Measurements from ENCODE around the gene MAGEB17. TPM values are rescaled to one million over a fixed set of nuclear protein-coding genes. Genes with fewer than 3 reads are reported as not detected.

MAGEB17 gene
- total RNA-seq, 4 donors from 2014 or later: 0.50 to 2.1 (median 1.3) TPM

DNA sequence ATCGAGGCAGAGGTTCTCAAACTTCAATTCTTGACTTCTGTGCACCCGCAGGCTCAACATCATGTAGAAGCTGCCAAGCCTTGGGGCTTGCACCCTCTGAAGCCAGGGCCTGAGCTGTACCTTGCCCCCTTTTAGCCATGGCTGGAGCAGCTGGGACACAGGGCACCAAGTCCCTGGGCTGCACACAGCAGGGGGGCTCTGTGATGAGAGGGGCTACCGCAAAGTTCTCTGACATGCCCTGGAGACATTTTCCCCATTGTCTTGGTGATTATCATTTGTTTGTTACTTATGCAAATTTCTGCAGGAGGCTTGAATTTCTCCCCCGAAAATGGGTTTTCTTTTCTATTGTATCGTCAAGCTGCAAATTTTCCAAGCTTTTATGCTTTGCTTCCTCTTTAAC is 4.9 kb upstream of the MAGEB17 start:
- 68% methylated on average over 4 of the region's 5 CpGs for WGBS
- H3K4me3 ChIP-seq: no peak overlapping the region
- no peak for DNase-seq (ENCODE audit: extremely low spot score)
- TF ChIP-seq, protein P1, sequence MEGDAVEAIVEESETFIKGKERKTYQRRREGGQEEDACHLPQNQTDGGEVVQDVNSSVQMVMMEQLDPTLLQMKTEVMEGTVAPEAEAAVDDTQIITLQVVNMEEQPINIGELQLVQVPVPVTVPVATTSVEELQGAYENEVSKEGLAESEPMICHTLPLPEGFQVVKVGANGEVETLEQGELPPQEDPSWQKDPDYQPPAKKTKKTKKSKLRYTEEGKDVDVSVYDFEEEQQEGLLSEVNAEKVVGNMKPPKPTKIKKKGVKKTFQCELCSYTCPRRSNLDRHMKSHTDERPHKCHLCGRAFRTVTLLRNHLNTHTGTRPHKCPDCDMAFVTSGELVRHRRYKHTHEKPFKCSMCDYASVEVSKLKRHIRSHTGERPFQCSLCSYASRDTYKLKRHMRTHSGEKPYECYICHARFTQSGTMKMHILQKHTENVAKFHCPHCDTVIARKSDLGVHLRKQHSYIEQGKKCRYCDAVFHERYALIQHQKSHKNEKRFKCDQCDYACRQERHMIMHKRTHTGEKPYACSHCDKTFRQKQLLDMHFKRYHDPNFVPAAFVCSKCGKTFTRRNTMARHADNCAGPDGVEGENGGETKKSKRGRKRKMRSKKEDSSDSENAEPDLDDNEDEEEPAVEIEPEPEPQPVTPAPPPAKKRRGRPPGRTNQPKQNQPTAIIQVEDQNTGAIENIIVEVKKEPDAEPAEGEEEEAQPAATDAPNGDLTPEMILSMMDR (IDR thresholded peaks at IDR 0.05): no peak
- no peak for TF ChIP-seq EP300 (IDR thresholded peaks at IDR 0.05)
- no peak for TF ChIP-seq POLR2AphosphoS5 (IDR thresholded peaks at IDR 0.05)
- TF ChIP-seq POLR2A (IDR thresholded peaks at IDR 0.05; ENCODE audit: low read depth): no peak
- no peaks in the 10 kb centered on the region for H3K9me3 ChIP-seq
- H3K27ac ChIP-seq (replicated peaks in 1 of 4): no peak overlapping the region
- no peaks in the 10 kb centered on the region for H3K36me3 ChIP-seq
- H3K4me1 ChIP-seq: peaks cover 0 to 15% (median 0%) of the 10 kb centered on the region in 4 donors
- intact Hi-C loops (cut with DNase I): no loop called here
- no peaks in the 10 kb centered on the region for H3K27me3 ChIP-seq

DNA sequence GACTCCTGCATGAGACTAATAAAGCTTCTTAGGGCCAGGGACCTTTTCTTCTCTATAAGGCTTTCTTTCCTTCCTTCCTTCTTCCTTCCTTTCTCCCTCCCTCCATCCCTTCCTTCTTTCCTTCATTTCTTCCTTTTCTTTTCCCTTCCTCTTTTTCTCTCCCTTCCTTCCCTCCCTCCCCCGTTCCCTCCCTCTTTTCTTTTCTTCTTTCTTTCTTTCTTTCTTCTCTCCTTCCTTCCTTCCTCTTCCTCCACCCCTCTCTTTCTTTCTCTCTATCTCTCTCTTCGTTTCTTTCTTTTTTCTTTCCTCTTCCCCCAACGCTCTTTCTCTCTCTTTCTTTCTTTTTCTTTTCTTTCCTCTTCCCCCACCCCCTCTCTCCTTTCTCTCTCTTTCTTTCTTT is 2.5 kb upstream of the MAGEB17 start:
- intact Hi-C loops (cut with DNase I): no loop called here
- WGBS: 94% methylated on average over 3 of the region's 3 CpGs
- no peak for DNase-seq (ENCODE audit: extremely low spot score)
- Histone ChIP-seq H3K27me3 (no peaks in the 10 kb centered on the region), H3K9me3 (no peaks in the 10 kb centered on the region), H3K4me1 (peaks cover 0 to 15% (median 0%) of the 10 kb centered on the region in 4 donors), H3K36me3 (no peaks in the 10 kb centered on the region), H3K27ac (replicated peaks in 1 of 4) (no peak overlapping the region), H3K4me3 (no peak overlapping the region)
- no peak for TF ChIP-seq POLR2A (IDR thresholded peaks at IDR 0.05; ENCODE audit: low read depth)
- TF ChIP-seq EP300 (IDR thresholded peaks at IDR 0.05): no peak
- TF ChIP-seq, protein P1 (IDR thresholded peaks at IDR 0.05): no peak
- no peak for TF ChIP-seq POLR2AphosphoS5 (IDR thresholded peaks at IDR 0.05)

DNA sequence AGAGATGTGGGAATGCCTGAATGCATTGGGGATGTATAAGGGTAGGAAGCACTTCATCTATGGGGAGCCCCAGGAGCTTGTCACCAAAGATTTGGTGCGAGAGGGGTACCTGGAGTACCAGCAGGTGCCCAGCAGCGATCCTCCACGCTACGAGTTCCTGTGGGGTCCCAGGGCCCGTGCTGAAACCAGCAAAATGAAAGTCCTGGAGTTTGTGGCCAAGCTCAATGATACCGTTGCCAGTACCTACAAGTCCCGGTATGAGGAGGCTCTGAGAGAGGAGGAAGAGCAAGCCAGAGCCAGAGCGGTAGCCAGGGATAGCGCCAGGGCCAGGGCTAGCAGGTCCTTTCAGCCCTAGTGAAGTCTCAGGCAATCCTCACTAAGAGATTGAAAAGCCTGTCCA is 3.8 kb downstream of the MAGEB17 start:
- DNase-seq (ENCODE audit: extremely low spot score): no peak
- Histone ChIP-seq H3K27me3 (no peaks in the 10 kb centered on the region), H3K4me1 (no peaks in the 10 kb centered on the region), H3K27ac (replicated peaks in 1 of 4) (no peak overlapping the region), H3K9me3 (peaks cover 0 to 4% (median 0%) of the 10 kb centered on the region in 4 donors), H3K4me3 (no peak overlapping the region), H3K36me3 (no peaks in the 10 kb centered on the region)
- TF ChIP-seq POLR2AphosphoS5 (IDR thresholded peaks at IDR 0.05) (no peak), EP300 (IDR thresholded peaks at IDR 0.05) (no peak), POLR2A (IDR thresholded peaks at IDR 0.05; ENCODE audit: low read depth) (no peak)
- TF ChIP-seq, protein P1 (IDR thresholded peaks at IDR 0.05): no peak
- WGBS: 86% methylated on average over 9 of the region's 9 CpGs
- intact Hi-C loops (cut with DNase I): no loop called here

DNA sequence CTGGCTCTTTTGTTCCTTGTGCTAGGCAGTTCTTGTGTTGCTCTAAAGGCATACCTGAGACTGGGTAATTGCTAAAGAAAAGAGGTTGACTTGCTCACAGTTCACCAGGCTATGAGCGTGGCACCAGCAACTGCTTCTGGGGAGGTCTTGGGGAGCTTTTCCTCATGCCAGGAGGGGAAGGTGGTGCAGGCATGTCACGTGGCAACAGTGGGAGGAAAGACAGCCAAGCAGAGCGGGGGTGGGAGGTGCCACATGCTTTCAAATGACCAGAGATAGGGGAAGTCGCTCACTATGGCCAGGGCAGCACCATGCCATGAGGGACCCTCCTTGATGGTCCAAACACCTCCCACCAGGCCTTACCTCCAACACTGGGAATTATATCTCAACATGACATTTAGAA is 4.7 kb downstream of the MAGEB17 start:
- H3K4me1 ChIP-seq: no peaks in the 10 kb centered on the region
- H3K27me3 ChIP-seq: no peaks in the 10 kb centered on the region
- no peaks in the 10 kb centered on the region for H3K36me3 ChIP-seq
- DNase-seq (ENCODE audit: extremely low spot score): no peak
- H3K27ac ChIP-seq (replicated peaks in 1 of 4): no peak overlapping the region
- H3K4me3 ChIP-seq: no peak overlapping the region
- H3K9me3 ChIP-seq: peaks cover 0 to 4% (median 0%) of the 10 kb centered on the region in 4 donors
- intact Hi-C loops (cut with DNase I): no loop called here
- WGBS: 88% methylated on average over 4 of the region's 4 CpGs
- no peak for TF ChIP-seq POLR2AphosphoS5 (IDR thresholded peaks at IDR 0.05)
- no peak for TF ChIP-seq EP300 (IDR thresholded peaks at IDR 0.05)
- TF ChIP-seq, protein P1 (IDR thresholded peaks at IDR 0.05): no peak
- TF ChIP-seq POLR2A (IDR thresholded peaks at IDR 0.05; ENCODE audit: low read depth): no peak

DNA sequence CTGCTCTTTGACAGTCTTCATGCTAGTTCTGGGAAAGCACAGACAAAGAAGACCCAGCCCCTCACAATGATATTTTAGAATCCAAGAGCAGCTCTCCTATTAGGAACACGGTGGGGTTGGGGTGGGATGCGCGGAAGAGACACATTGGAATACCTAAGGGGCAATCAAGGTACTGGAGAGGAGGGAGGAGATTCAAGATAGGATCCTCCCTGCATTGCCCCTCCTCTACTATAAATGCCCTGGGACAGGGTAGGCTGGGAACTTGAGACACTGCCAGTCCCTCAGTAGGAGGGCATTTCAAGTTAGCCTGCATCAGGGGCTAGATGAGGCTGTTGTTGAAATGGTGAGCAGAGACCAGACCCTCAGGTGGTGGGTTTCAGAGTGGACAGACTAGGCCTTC is 5.1 kb downstream of the MAGEB17 start:
- DNase-seq (ENCODE audit: extremely low spot score): no peak
- Histone ChIP-seq H3K4me1 (no peaks in the 10 kb centered on the region), H3K9me3 (peaks cover 0 to 4% (median 0%) of the 10 kb centered on the region in 4 donors), H3K36me3 (no peaks in the 10 kb centered on the region), H3K27ac (replicated peaks in 1 of 4) (no peak overlapping the region), H3K27me3 (no peaks in the 10 kb centered on the region), H3K4me3 (no peak overlapping the region)
- WGBS: 92% methylated on average over 3 of the region's 3 CpGs
- TF ChIP-seq POLR2A (IDR thresholded peaks at IDR 0.05; ENCODE audit: low read depth): no peak
- TF ChIP-seq, protein P1 (IDR thresholded peaks at IDR 0.05): no peak
- TF ChIP-seq EP300 (IDR thresholded peaks at IDR 0.05): no peak
- TF ChIP-seq POLR2AphosphoS5 (IDR thresholded peaks at IDR 0.05): no peak
- intact Hi-C loops (cut with DNase I): no loop called here
